ENCODE measurements around the gene CACNG3. TPM values are rescaled to one million over a fixed set of nuclear protein-coding genes. Genes with fewer than 3 reads are reported as not detected.

Gene CACNG3
- total and polyA plus RNA-seq, 2 of the 13 experiments (the other 11 are each of a cell fraction or from before 2014, with no cell fraction given): not detected

- no peak for TF ChIP-seq HOMEZ (CRISPR knock-in tag; IDR thresholded peaks at IDR 0.05; ENCODE audit: low read depth)
- no peak for TF ChIP-seq AFF4 (CRISPR knock-in tag; IDR thresholded peaks at IDR 0.05)
- no peak for TF ChIP-seq PLSCR1 (CRISPR knock-in tag; IDR thresholded peaks at IDR 0.05; ENCODE audit: borderline replicate concordance)
Measured at GRCh38 chr16:24291932-24292331, 35.8 kb downstream of the CACNG3 start (continued).

- Histone ChIP-seq H2AFZ (ENCODE audit: low read length) (no peak overlapping the region), H3K27me3 (ENCODE audit: control insufficient read depth in 1 of 2, insufficient read depth in 2 of 2, low read length in 2 of 2) (peaks cover 0 to 9% of the 10 kb centered on the region in 2 experiments; a peak in 2 of 5 replicates), H3K27ac (ENCODE audit: extremely low read length, insufficient read depth, low read length) (no peak overlapping the region), H3K9me3 (ENCODE audit: low read length) (no peaks in the 10 kb centered on the region), H3K9ac (ENCODE audit: insufficient read depth, low read depth, low read length) (no peak overlapping the region), H4K20me1 (ENCODE audit: insufficient read depth, low read length) (no peaks in the 10 kb centered on the region), H3K4me1 (ENCODE audit: insufficient read depth, low read length) (no peaks in the 10 kb centered on the region), H3K36me3 (replicated peaks in 1 of 2; ENCODE audit: control insufficient read depth in 1 of 2, insufficient read depth in 2 of 2, low read length in 2 of 2) (no peaks in the 10 kb centered on the region), H3K79me2 (ENCODE audit: insufficient read depth, low read length) (no peaks in the 10 kb centered on the region), H3K4me3 (replicated peaks in 1 of 3; ENCODE audit: insufficient read depth in 1 of 3, low read depth in 2 of 3, low read length in 3 of 3) (no peak overlapping the region), H3K4me2 (ENCODE audit: low read depth, low read length) (no peak overlapping the region)
- WGBS (ENCODE audit: low lambda C conversion rate): 4% methylated on average over 5 of the region's 7 CpGs
- intact Hi-C loops (cut with micrococcal nuclease; ENCODE audit: unreplicated experiment): no loop called here
- in situ Hi-C loops (cut with HindIII; ENCODE audit: extremely low pct_ligation_motif_present, low pct_unique_long_range_greater_than_20kb): no loop called here
- DNase-seq (ENCODE audit: low spot score): no peak
- ATAC-seq: no peak
- POLR2A ChIA-PET: no interaction called here
- no peak for FAIRE-seq
- CTCF ChIA-PET (ENCODE audit: low intra/inter-chr PET ratio, low total read pairs): no interaction called here
- BruUV-seq (replicated peaks): no TSS peak
- TF ChIP-seq PCBP2 (optimal IDR thresholded peaks at IDR 0.05; ENCODE audit: low read depth, low read length, poor library complexity, severe bottlenecking) (no peak), PRPF4 (IDR thresholded peaks at IDR 0.05; ENCODE audit: low read depth, low read length, poor library complexity, severe bottlenecking) (no peak), THRA (CRISPR knock-in tag; IDR thresholded peaks at IDR 0.05; ENCODE audit: borderline replicate concordance) (no peak), ZNF33B (CRISPR knock-in tag; IDR thresholded peaks at IDR 0.05) (no peak), POLR2AphosphoS5 (IDR thresholded peaks at IDR 0.05; ENCODE audit: low read depth, low read length) (no peak), ZNF780A (CRISPR knock-in tag; IDR thresholded peaks at IDR 0.05) (no peak), REPIN1 (CRISPR knock-in tag; IDR thresholded peaks at IDR 0.05; ENCODE audit: borderline replicate concordance, low read depth) (no peak), SPEN (CRISPR knock-in tag; IDR thresholded peaks at IDR 0.05; ENCODE audit: low read depth) (no peak), ETV5 (CRISPR knock-in tag; IDR thresholded peaks at IDR 0.05; ENCODE audit: borderline replicate concordance) (no peak), ZSCAN5A (CRISPR knock-in tag; IDR thresholded peaks at IDR 0.05; ENCODE audit: borderline replicate concordance) (no peak), ZSCAN30 (CRISPR knock-in tag; IDR thresholded peaks at IDR 0.05) (no peak)
Measured at GRCh38 chr16:24294131-24294530, 38.0 kb downstream of the CACNG3 start.
